ENCODE results near the gene CTSV. TPM values are rescaled to one million over a fixed set of nuclear protein-coding genes. Genes with fewer than 3 reads are reported as not detected.

CTSV gene
- total and polyA plus RNA-seq, 2 donors (not counting 1 experiment from before 2014, with no cell fraction given) = not detected

- H3K4me1 Mint-ChIP-seq = no peaks in the 10 kb centered on the region
Observed at GRCh38 chr9:97060796-97061195, 21.9 kb upstream of the CTSV start.

DNA sequence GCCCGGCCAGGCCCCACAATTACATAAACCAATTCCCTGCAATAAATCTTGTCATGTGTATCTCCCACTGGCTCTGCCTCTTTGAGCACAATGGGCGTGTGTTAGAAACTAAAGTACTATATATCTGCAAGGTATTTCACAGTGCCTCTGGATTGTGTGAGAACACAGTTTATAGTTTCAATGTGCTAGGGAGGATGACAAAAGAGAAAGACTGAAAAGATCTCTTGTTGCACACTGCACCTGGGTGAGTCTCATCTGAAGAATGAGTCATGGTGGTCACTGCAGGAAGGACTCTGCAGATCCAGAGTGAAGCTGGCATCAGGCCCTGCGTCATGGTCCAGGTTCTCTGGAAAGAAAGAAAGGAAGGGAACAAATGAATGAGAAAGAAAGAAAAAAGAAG, 20.7 kb upstream of the CTSV start:
- POLR2A ChIA-PET = no interaction called here
- no peak overlapping the region for H3K27ac Mint-ChIP-seq

More at GRCh38 chr9:97060796-97061195, 21.9 kb upstream of the CTSV start:
- H3K4me3 Mint-ChIP-seq = no peak overlapping the region
- no peak for DNase-seq
- intact Hi-C loops (cut with micrococcal nuclease) = no loop called here
- TF ChIP-seq EZH2 (IDR thresholded peaks at IDR 0.05; ENCODE audit: borderline replicate concordance, insufficient read depth, low read depth, low read length, poor library complexity, severe bottlenecking) = no peak
- WGBS (ENCODE audit: insufficient coverage) = 87% methylated on average over 2 of the region's 3 CpGs
- ChIA-PET POLR2A (no interaction called here), CTCF (no interaction called here)
- no peaks in the 10 kb centered on the region for H3K36me3 ChIP-seq (replicated peaks in 1 of 2; ENCODE audit: control extremely low read depth in 1 of 2, control insufficient read depth in 1 of 2, extremely low read depth in 1 of 2, insufficient read depth in 2 of 2, low read length in 1 of 2)
- H4K20me1 ChIP-seq (ENCODE audit: control insufficient read depth, insufficient read depth, low read length, poor library complexity, severe bottlenecking) = no peaks in the 10 kb centered on the region
- peaks cover 0 to 6% (median 0%) of the 10 kb centered on the region in 4 experiments for H3K27me3 ChIP-seq (replicated peaks in 1 of 4; ENCODE audit: control extremely low read depth in 1 of 4, control insufficient read depth in 3 of 4, insufficient read depth in 4 of 4, low read length in 3 of 4)
- H3K4me2 ChIP-seq (replicated peaks; ENCODE audit: low read depth, low read length, poor library complexity, severe bottlenecking) = no peak overlapping the region
- H3K4me3 ChIP-seq (ENCODE audit: control extremely low read depth in 1 of 5, extremely low read depth in 1 of 5, insufficient read depth in 1 of 5, low read depth in 2 of 5, low read length in 4 of 5) = no peak overlapping the region
- no peak for ATAC-seq (ENCODE audit: low read depth)
- no peak overlapping the region for H2AFZ ChIP-seq (ENCODE audit: insufficient read depth, low read depth, low read length, poor library complexity, severe bottlenecking)
- H3K9me3 ChIP-seq (ENCODE audit: control extremely low read depth in 1 of 3, control insufficient read depth in 2 of 3, insufficient read depth in 1 of 3, low read length in 2 of 3) = peaks cover 0 to 6% (median 0%) of the 10 kb centered on the region in 3 donors
- no peak overlapping the region for H3K27ac Mint-ChIP-seq
- no peak overlapping the region for H3K27ac ChIP-seq (ENCODE audit: low read length in 2 of 2)
- no peaks in the 10 kb centered on the region for H3K4me1 ChIP-seq (ENCODE audit: control insufficient read depth in 2 of 2, insufficient read depth in 2 of 2, low read length in 2 of 2)
- peaks cover 3% of the 10 kb centered on the region for H3K9me3 Mint-ChIP-seq (ENCODE audit: insufficient read depth)
- no peaks in the 10 kb centered on the region for H3K79me2 ChIP-seq (ENCODE audit: control insufficient read depth, insufficient read depth, low read length)
- H3K27me3 Mint-ChIP-seq = peaks cover 27% of the 10 kb centered on the region
- no peak overlapping the region for H3K9ac ChIP-seq (ENCODE audit: low read length)

More for the DNA sequence above, 20.7 kb upstream of the CTSV start:
- Histone ChIP-seq H3K27me3 (replicated peaks in 1 of 4; ENCODE audit: control extremely low read depth in 1 of 4, control insufficient read depth in 3 of 4, insufficient read depth in 4 of 4, low read length in 3 of 4) (peaks cover 0 to 6% (median 0%) of the 10 kb centered on the region in 4 experiments), H3K4me1 (ENCODE audit: control insufficient read depth in 2 of 2, insufficient read depth in 2 of 2, low read length in 2 of 2) (no peaks in the 10 kb centered on the region), H4K20me1 (ENCODE audit: control insufficient read depth, insufficient read depth, low read length, poor library complexity, severe bottlenecking) (no peaks in the 10 kb centered on the region), H3K9ac (ENCODE audit: low read length) (no peak overlapping the region), H2AFZ (ENCODE audit: insufficient read depth, low read depth, low read length, poor library complexity, severe bottlenecking) (no peak overlapping the region), H3K9me3 (ENCODE audit: control extremely low read depth in 1 of 3, control insufficient read depth in 2 of 3, insufficient read depth in 1 of 3, low read length in 2 of 3) (peaks cover 0 to 3% (median 0%) of the 10 kb centered on the region in 3 donors), H3K79me2 (ENCODE audit: control insufficient read depth, insufficient read depth, low read length) (no peaks in the 10 kb centered on the region), H3K36me3 (replicated peaks in 1 of 2; ENCODE audit: control extremely low read depth in 1 of 2, control insufficient read depth in 1 of 2, extremely low read depth in 1 of 2, insufficient read depth in 2 of 2, low read length in 1 of 2) (no peaks in the 10 kb centered on the region), H3K4me2 (replicated peaks; ENCODE audit: low read depth, low read length, poor library complexity, severe bottlenecking) (no peak overlapping the region), H3K27ac (ENCODE audit: low read length in 2 of 2) (no peak overlapping the region), H3K4me3 (ENCODE audit: control extremely low read depth in 1 of 5, extremely low read depth in 1 of 5, insufficient read depth in 1 of 5, low read depth in 2 of 5, low read length in 4 of 5) (no peak overlapping the region)
- intact Hi-C loops (cut with micrococcal nuclease) = no loop called here
- CTCF ChIA-PET = no interaction called here
- no peaks in the 10 kb centered on the region for H3K4me1 Mint-ChIP-seq
- TF ChIP-seq CTCF (IDR thresholded peaks at IDR 0.05) (no peak), EZH2 (IDR thresholded peaks at IDR 0.05; ENCODE audit: borderline replicate concordance, insufficient read depth, low read depth, low read length, poor library complexity, severe bottlenecking) (no peak)
- no peak overlapping the region for H3K4me3 Mint-ChIP-seq
- peaks cover 27% of the 10 kb centered on the region for H3K27me3 Mint-ChIP-seq
- WGBS (ENCODE audit: insufficient coverage) = 88% methylated on average over 1 of the region's 3 CpGs
- DNase-seq (no peak), ATAC-seq (ENCODE audit: low read depth) (no peak)
- no peaks in the 10 kb centered on the region for H3K9me3 Mint-ChIP-seq (ENCODE audit: insufficient read depth)
